Lower leg skin (tissue), 4 donors: ENCODE results near the gene POLR2E. TPM values are rescaled to one million over a fixed set of nuclear protein-coding genes. Genes with fewer than 3 reads are reported as not detected.

Experiments used
- DNase-seq, 2 donors: peaks; one replicate each; pipeline ENCODE4 v3.0.0-alpha.2; 2019; ENCODE audit warnings: low spot score in 2 of 2
- H3K4me3 ChIP-seq: fragments of 200-600 bp; sonication (generic); 2 replicates; pipeline ENCODE4 v1.5.1; 2017; ENCODE audit warnings: mild to moderate bottlenecking, low read depth; ENCODE audit not compliant: poor library complexity, severe bottlenecking
- POLR2A ChIP-seq, 2 donors: fragments of 450-650 bp; IDR thresholded peaks; one replicate each; pipeline ENCODE4 v1.6.1; 2016 to 2017; ENCODE audit warnings: antibody characterized with exemption in 2 of 2, mild to moderate bottlenecking in 1 of 2, moderate library complexity in 1 of 2
- WGBS, 2 donors: methylation state at CpG; one replicate each; pipeline ENCODE4 v1.1.5; 2018; 5-methylcytosine and 5-hydroxymethylcytosine counted together
- intact Hi-C: fragments of 100-400 bp; cut with DNase I; formaldehyde crosslinking; loops from one replicate; pipeline ENCODE4 v1.15.0; 2023; ENCODE audit warnings: low total_unique reads
- total RNA-seq, 4 donors: library from RNA; depleted of rRNA; stranded (reverse); fragments of >200 nt; gene quantifications; one replicate each; pipeline ENCODE4 v1.1.0, GENCODE V29; 2016
- TF ChIP-seq, protein P1 (sequence below), 3 donors: fragments of 450-650 bp; IDR thresholded peaks; one replicate each; pipeline ENCODE4 v1.5.1; 2016; ENCODE audit warnings: antibody characterized with exemption in 3 of 3, mild to moderate bottlenecking in 3 of 3, moderate library complexity in 2 of 3

POLR2E gene
- total RNA-seq, 4 donors from 2014 or later, result 93.3 to 198 (median 123) TPM

DNA sequence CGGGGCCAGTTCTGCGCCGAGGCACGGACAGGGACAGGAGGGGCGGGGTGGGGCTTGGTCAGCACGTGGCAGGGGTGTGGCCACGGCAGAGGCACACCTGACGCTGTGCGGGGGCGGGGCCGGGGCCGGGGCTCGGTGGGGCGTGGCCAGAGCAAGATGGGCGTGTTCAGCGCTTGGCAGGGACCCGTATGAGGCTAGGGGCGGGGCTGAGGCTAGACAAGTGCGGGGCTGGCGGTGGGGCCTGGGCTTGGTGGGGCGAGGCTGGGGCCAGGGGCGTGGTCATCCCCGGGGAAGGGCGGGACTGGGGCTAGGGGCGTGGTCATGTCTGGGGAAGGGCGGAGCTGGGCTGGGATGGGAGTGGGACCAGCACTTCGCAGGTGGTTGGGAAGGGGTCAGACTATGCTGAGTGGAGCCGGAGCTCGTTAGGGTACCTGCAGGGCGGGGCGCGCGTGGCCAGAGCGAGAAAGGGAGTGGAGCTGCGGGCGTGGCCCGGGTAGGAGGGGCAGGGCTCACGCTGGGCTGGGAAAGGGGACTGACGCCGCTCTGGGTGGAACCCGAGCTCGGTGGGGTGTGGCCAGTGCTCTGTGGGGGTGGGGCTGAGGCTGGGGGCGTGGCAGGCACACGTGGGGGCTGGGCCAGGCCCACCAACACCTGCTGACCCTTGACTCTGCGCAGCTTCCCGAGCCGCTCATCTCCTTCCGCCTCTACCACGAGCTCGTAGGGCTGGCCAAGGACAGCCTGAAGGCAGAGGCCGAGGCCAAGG lies 12.8 kb downstream of the POLR2E start:
- intact Hi-C loops, result no loop called here
- no peak overlapping the region for H3K4me3 ChIP-seq
- DNase-seq, result peak; percentile 88 to 94
- no peak for TF ChIP-seq POLR2A (IDR thresholded peaks at IDR 0.05)
- TF ChIP-seq, protein P1, sequence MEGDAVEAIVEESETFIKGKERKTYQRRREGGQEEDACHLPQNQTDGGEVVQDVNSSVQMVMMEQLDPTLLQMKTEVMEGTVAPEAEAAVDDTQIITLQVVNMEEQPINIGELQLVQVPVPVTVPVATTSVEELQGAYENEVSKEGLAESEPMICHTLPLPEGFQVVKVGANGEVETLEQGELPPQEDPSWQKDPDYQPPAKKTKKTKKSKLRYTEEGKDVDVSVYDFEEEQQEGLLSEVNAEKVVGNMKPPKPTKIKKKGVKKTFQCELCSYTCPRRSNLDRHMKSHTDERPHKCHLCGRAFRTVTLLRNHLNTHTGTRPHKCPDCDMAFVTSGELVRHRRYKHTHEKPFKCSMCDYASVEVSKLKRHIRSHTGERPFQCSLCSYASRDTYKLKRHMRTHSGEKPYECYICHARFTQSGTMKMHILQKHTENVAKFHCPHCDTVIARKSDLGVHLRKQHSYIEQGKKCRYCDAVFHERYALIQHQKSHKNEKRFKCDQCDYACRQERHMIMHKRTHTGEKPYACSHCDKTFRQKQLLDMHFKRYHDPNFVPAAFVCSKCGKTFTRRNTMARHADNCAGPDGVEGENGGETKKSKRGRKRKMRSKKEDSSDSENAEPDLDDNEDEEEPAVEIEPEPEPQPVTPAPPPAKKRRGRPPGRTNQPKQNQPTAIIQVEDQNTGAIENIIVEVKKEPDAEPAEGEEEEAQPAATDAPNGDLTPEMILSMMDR (IDR thresholded peaks at IDR 0.05), result no peak
- 16 to 23% methylated on average over 30 to 36 of the region's 51 CpGs for WGBS, 2 donors

DNA sequence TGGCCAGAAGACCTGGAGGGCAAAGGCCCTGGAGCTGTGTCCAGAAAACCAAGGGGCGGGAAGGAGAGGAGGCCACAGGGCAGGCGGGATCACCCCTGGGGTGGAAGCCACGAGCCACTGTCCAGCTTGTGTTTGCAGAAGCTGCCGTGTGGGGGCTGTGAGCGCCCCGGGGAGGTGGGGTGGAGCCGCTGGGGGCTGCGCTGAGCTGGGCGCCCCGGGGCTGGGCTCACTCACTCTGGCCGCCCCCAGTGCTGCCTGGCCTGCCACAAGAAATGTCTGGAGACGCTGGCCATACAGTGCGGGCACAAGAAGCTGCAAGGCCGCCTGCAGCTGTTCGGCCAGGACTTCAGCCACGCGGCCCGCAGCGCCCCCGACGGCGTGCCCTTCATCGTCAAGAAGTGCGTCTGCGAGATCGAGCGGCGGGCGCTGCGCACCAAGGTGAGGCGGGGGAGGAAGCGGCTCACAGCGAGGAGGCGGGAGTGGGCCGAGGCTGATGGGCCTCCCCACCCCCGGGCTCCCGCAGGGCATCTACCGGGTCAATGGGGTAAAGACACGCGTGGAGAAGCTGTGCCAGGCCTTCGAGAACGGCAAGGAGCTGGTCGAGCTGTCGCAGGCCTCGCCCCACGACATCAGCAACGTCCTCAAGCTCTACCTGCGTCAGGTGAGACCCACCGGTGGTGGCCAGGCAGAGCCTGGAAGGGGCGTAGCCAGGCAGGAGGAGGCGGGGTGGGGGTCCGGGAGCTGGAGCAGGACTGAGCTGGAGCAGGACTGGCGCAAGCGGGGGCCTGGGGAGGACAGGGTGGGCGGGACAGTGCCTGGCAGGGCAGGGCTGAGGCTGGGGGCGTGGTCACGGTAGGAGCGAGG lies 13.6 kb downstream of the POLR2E start:
- no peak for TF ChIP-seq POLR2A (IDR thresholded peaks at IDR 0.05)
- TF ChIP-seq, protein P1 (IDR thresholded peaks at IDR 0.05), result no peak
- DNase-seq, result no peak
- intact Hi-C loops, result no loop called here

GRCh38 chr19:1080360-1081161 lies 14.6 kb downstream of the POLR2E start:
- TF ChIP-seq POLR2A (IDR thresholded peaks at IDR 0.05), result no peak
- TF ChIP-seq, protein P1 (IDR thresholded peaks at IDR 0.05), result no peak
- DNase-seq, result no peak
- H3K4me3 ChIP-seq, result no peak overlapping the region
- 92 to 94% methylated on average over 39 to 50 of the region's 50 CpGs for WGBS, 2 donors
- intact Hi-C loops, result no loop called here

More for the DNA sequence above, 13.6 kb downstream of the POLR2E start:
- no peak overlapping the region for H3K4me3 ChIP-seq
- WGBS, 2 donors, result 64 to 78% methylated on average over 39 to 53 of the region's 58 CpGs

- intact Hi-C loops, result no loop called here
- no peak for TF ChIP-seq POLR2A (IDR thresholded peaks at IDR 0.05)
- TF ChIP-seq, protein P1 (IDR thresholded peaks at IDR 0.05), result no peak
- H3K4me3 ChIP-seq, result no peak overlapping the region
- WGBS, 2 donors, result 87 to 91% methylated on average over 45 of the region's 45 CpGs
- no peak for DNase-seq
These were observed 15.5 kb downstream of the POLR2E start for GRCh38 chr19:1079566-1080111.

- peak; percentile 66 to 94 for DNase-seq
- TF ChIP-seq, protein P1 (IDR thresholded peaks at IDR 0.05), result no peak
- no peak for TF ChIP-seq POLR2A (IDR thresholded peaks at IDR 0.05)
- intact Hi-C loops, result no loop called here
- WGBS, 2 donors, result 31 to 32% methylated on average over 16 of the region's 16 CpGs
- no peak overlapping the region for H3K4me3 ChIP-seq
These were observed 18.2 kb downstream of the POLR2E start for GRCh38 chr19:1076951-1077350.
